ENCODE measurements around the gene CLBA1. TPM values are rescaled to one million over a fixed set of nuclear protein-coding genes. Genes with fewer than 3 reads are reported as not detected.

CLBA1 gene
- total RNA-seq, 1 donor from 2014 or later = 4.7 TPM

- intact Hi-C loops (cut with DNase I) = loop anchor here (5.0 kb wide), 1 partner anchor 34 kb away; no protein-coding TSS in a partner anchor
- peak overlapping the region; percentile 64 to 76 for H3K4me3 ChIP-seq
- no peaks in the 10 kb centered on the region for H3K27me3 ChIP-seq
- peaks cover 51% of the 10 kb centered on the region for H3K4me1 ChIP-seq
- H3K27ac ChIP-seq = peak overlapping the region; percentile 99
- DNase-seq (ENCODE audit: extremely low spot score in 2 of 2) = no peak
- no peaks in the 10 kb centered on the region for H3K9me3 ChIP-seq
- TF ChIP-seq CTCF (IDR thresholded peaks at IDR 0.05) = no peak
- TF ChIP-seq POLR2A (IDR thresholded peaks at IDR 0.05) = no peak
- TF ChIP-seq POLR2AphosphoS5 (IDR thresholded peaks at IDR 0.05; ENCODE audit: insufficient read depth in 1 of 2, low read depth in 1 of 2) = no peak
- H3K36me3 ChIP-seq = no peaks in the 10 kb centered on the region
Measured at GRCh38 chr14:104966261-104966865, 19.2 kb upstream of the CLBA1 start.

- Histone ChIP-seq H3K4me3 (peak overlapping the region; percentile 64 to 76), H3K4me1 (peaks cover 57% of the 10 kb centered on the region), H3K36me3 (no peaks in the 10 kb centered on the region), H3K27me3 (no peaks in the 10 kb centered on the region), H3K27ac (peak overlapping the region; percentile 99), H3K9me3 (no peaks in the 10 kb centered on the region)
- TF ChIP-seq CTCF (IDR thresholded peaks at IDR 0.05) (no peak), POLR2AphosphoS5 (IDR thresholded peaks at IDR 0.05; ENCODE audit: insufficient read depth in 1 of 2, low read depth in 1 of 2) (peak in 1 of 2 donors; percentile 8), POLR2A (IDR thresholded peaks at IDR 0.05) (no peak)
- no peak for DNase-seq (ENCODE audit: extremely low spot score in 2 of 2)
- intact Hi-C loops (cut with DNase I) = loop anchor here (5.0 kb wide), 1 partner anchor 35 kb away; no protein-coding TSS in a partner anchor
Measured at GRCh38 chr14:104966981-104967385, 18.6 kb upstream of the CLBA1 start.

GRCh38 chr14:104967386-104968152, 18.0 kb upstream of the CLBA1 start:
- Histone ChIP-seq H3K9me3 (no peaks in the 10 kb centered on the region), H3K4me3 (peak overlapping the region; percentile 64 to 76), H3K36me3 (no peaks in the 10 kb centered on the region), H3K27me3 (no peaks in the 10 kb centered on the region), H3K27ac (peak overlapping the region; percentile 99), H3K4me1 (peaks cover 63% of the 10 kb centered on the region)
- no peak for TF ChIP-seq CTCF (IDR thresholded peaks at IDR 0.05)
- TF ChIP-seq POLR2AphosphoS5 (IDR thresholded peaks at IDR 0.05; ENCODE audit: insufficient read depth in 1 of 2, low read depth in 1 of 2) = no peak
- TF ChIP-seq POLR2A (IDR thresholded peaks at IDR 0.05) = no peak
- intact Hi-C loops (cut with DNase I) = loop anchor here (5.0 kb wide), 1 partner anchor 35 kb away; no protein-coding TSS in a partner anchor
- peak in 1 of 2 donors; percentile 95 for DNase-seq (ENCODE audit: extremely low spot score in 2 of 2)

- TF ChIP-seq POLR2A (IDR thresholded peaks at IDR 0.05) = peak in 1 of 2 donors; percentile 18
- no peak for TF ChIP-seq CTCF (IDR thresholded peaks at IDR 0.05)
- no peak for TF ChIP-seq POLR2AphosphoS5 (IDR thresholded peaks at IDR 0.05; ENCODE audit: insufficient read depth in 1 of 2, low read depth in 1 of 2)
- H3K27ac ChIP-seq = peak overlapping the region; percentile 99
- H3K4me3 ChIP-seq = peak overlapping the region; percentile 64 to 76
- H3K4me1 ChIP-seq = peaks cover 69% of the 10 kb centered on the region
- H3K9me3 ChIP-seq = no peaks in the 10 kb centered on the region
- H3K36me3 ChIP-seq = no peaks in the 10 kb centered on the region
- no peaks in the 10 kb centered on the region for H3K27me3 ChIP-seq
- peak in 1 of 2 donors; percentile 92 for DNase-seq (ENCODE audit: extremely low spot score in 2 of 2)
- intact Hi-C loops (cut with DNase I) = loop anchor here (5.0 kb wide), 1 partner anchor 36 kb away; no protein-coding TSS in a partner anchor
Measured at GRCh38 chr14:104968153-104968527, 17.4 kb upstream of the CLBA1 start.

Measured in vagina (tissue), 2 donors.